ENCODE measurements around the gene HIF3A.

Gene HIF3A

GRCh38 chr19:46330319-46330918 lies 33.6 kb downstream of the HIF3A start:
- FAIRE-seq = no peak

- FAIRE-seq = no peak
Observed at GRCh38 chr19:46337487-46337886, 40.6 kb downstream of the HIF3A start.

GRCh38 chr19:46339446-46339845 lies 42.6 kb downstream of the HIF3A start:
- FAIRE-seq = no peak

- no peak for FAIRE-seq
Observed at GRCh38 chr19:46340051-46340659, 43.3 kb downstream of the HIF3A start.

- FAIRE-seq = no peak
Observed at GRCh38 chr19:46341937-46342336, 45.1 kb downstream of the HIF3A start.

GRCh38 chr19:46344363-46344762 lies 47.5 kb downstream of the HIF3A start:
- FAIRE-seq = no peak

GRCh38 chr19:46345157-46345556 lies 48.3 kb downstream of the HIF3A start:
- no peak for FAIRE-seq

GRCh38 chr19:46346821-46347571 lies 50.2 kb downstream of the HIF3A start, which contains the start of gene PPP5C:
Gene PPP5C (plus strand): TSS chr19:46347087. CDS start chr19:46347097, 10 bp downstream.
- no peak for FAIRE-seq

- no peak for FAIRE-seq
Observed at GRCh38 chr19:46347572-46347883, 50.7 kb downstream of the HIF3A start.

- FAIRE-seq = no peak
Observed at GRCh38 chr19:46347985-46348384, 51.1 kb downstream of the HIF3A start.

GRCh38 chr19:46349311-46349993 lies 52.6 kb downstream of the HIF3A start:
- FAIRE-seq = no peak

GRCh38 chr19:46350029-46350757 lies 53.4 kb downstream of the HIF3A start:
- no peak for FAIRE-seq

GRCh38 chr19:46350758-46351159 lies 53.9 kb downstream of the HIF3A start:
- FAIRE-seq = no peak

- FAIRE-seq = no peak
Observed at GRCh38 chr19:46351241-46352041, 54.6 kb downstream of the HIF3A start.

- no peak for FAIRE-seq
Observed at GRCh38 chr19:46353730-46354528, 57.1 kb downstream of the HIF3A start.

GRCh38 chr19:46355234-46356148 lies 58.6 kb downstream of the HIF3A start:
- no peak for FAIRE-seq

- FAIRE-seq = no peak
Observed at GRCh38 chr19:46356149-46357055, 59.6 kb downstream of the HIF3A start.

GRCh38 chr19:46357846-46358583 lies 61.2 kb downstream of the HIF3A start:
- FAIRE-seq = no peak
